ENCODE results near the gene EEF1AKMT1.

EEF1AKMT1 gene

GRCh38 chr13:20772401-20773131 is 1.2 kb downstream of the EEF1AKMT1 start:
- CTCF ChIA-PET: interaction anchor here (0.6 kb wide), 1 partner anchor 16 kb away, joined by 6 read pairs; no protein-coding TSS in a partner anchor
- POLR2A ChIA-PET: interaction anchor here (1.7 kb wide), 1 partner anchor 42 kb away, joined by 4 read pairs; no protein-coding TSS in a partner anchor
- no peak for DNase-seq (ENCODE audit: extremely low spot score)
- TF ChIP-seq ELF4 (IDR thresholded peaks at IDR 0.05) (no peak), FOXA1 (IDR thresholded peaks at IDR 0.05) (no peak), PKNOX1 (IDR thresholded peaks at IDR 0.05) (no peak), LEF1 (IDR thresholded peaks at IDR 0.05; ENCODE audit: borderline replicate concordance) (no peak), BHLHE40 (IDR thresholded peaks at IDR 0.05; ENCODE audit: borderline replicate concordance) (no peak), FOXM1 (IDR thresholded peaks at IDR 0.05; ENCODE audit: borderline replicate concordance) (no peak), FOXK2 (IDR thresholded peaks at IDR 0.05) (no peak), SP1 (IDR thresholded peaks at IDR 0.05) (no peak), NFRKB (IDR thresholded peaks at IDR 0.05) (no peak), HDGF (IDR thresholded peaks at IDR 0.05; ENCODE audit: borderline replicate concordance) (no peak), SUZ12 (IDR thresholded peaks at IDR 0.05) (no peak), CTBP1 (IDR thresholded peaks at IDR 0.05; ENCODE audit: borderline replicate concordance) (no peak), TARDBP (IDR thresholded peaks at IDR 0.05) (no peak), ZNF384 (IDR thresholded peaks at IDR 0.05) (no peak), L3MBTL2 (conservative IDR thresholded peaks at IDR 0.05) (no peak), ARNT (IDR thresholded peaks at IDR 0.05) (no peak)

- TF ChIP-seq TARDBP (IDR thresholded peaks at IDR 0.05): no peak
- CTCF ChIA-PET: no interaction called here
- DNase-seq (ENCODE audit: extremely low spot score): no peak
- POLR2A ChIA-PET: no interaction called here
Observed at GRCh38 chr13:20769834-20770233, 3.9 kb downstream of the EEF1AKMT1 start.

GRCh38 chr13:20769091-20769490 is 4.7 kb downstream of the EEF1AKMT1 start:
- TF ChIP-seq CTBP1 (IDR thresholded peaks at IDR 0.05; ENCODE audit: borderline replicate concordance) (no peak), ELF4 (IDR thresholded peaks at IDR 0.05) (no peak), PKNOX1 (IDR thresholded peaks at IDR 0.05) (no peak), SP1 (IDR thresholded peaks at IDR 0.05) (no peak), TARDBP (IDR thresholded peaks at IDR 0.05) (no peak), BHLHE40 (IDR thresholded peaks at IDR 0.05; ENCODE audit: borderline replicate concordance) (no peak), FOXM1 (IDR thresholded peaks at IDR 0.05; ENCODE audit: borderline replicate concordance) (no peak), LEF1 (IDR thresholded peaks at IDR 0.05; ENCODE audit: borderline replicate concordance) (no peak), FOXK2 (IDR thresholded peaks at IDR 0.05) (no peak), HDGF (IDR thresholded peaks at IDR 0.05; ENCODE audit: borderline replicate concordance) (no peak), ZNF384 (IDR thresholded peaks at IDR 0.05) (no peak), FOXA1 (IDR thresholded peaks at IDR 0.05) (no peak), NFRKB (IDR thresholded peaks at IDR 0.05) (no peak), L3MBTL2 (conservative IDR thresholded peaks at IDR 0.05) (no peak), SUZ12 (IDR thresholded peaks at IDR 0.05) (no peak), ARNT (IDR thresholded peaks at IDR 0.05) (no peak)
- no peak for DNase-seq (ENCODE audit: extremely low spot score)
- CTCF ChIA-PET: no interaction called here
- POLR2A ChIA-PET: no interaction called here

GRCh38 chr13:20767309-20767943 is 6.3 kb downstream of the EEF1AKMT1 start:
- no peak for TF ChIP-seq FOXK2 (IDR thresholded peaks at IDR 0.05)
- no peak for TF ChIP-seq ELF4 (IDR thresholded peaks at IDR 0.05)
- TF ChIP-seq FOXA1 (IDR thresholded peaks at IDR 0.05): no peak
- no peak for TF ChIP-seq PKNOX1 (IDR thresholded peaks at IDR 0.05)
- no peak for TF ChIP-seq TARDBP (IDR thresholded peaks at IDR 0.05)
- no peak for DNase-seq (ENCODE audit: extremely low spot score)
- ChIA-PET CTCF (interaction anchor here (0.6 to 1.1 kb wide), 2 partner anchors 158 to 654 kb away, joined by 3 to 4 read pairs; no protein-coding TSS in a partner anchor), POLR2A (no interaction called here)

- ChIA-PET POLR2A (no interaction called here), CTCF (no interaction called here)
- TF ChIP-seq FOXA1 (IDR thresholded peaks at IDR 0.05): no peak
- TF ChIP-seq SUZ12 (IDR thresholded peaks at IDR 0.05): no peak
- TF ChIP-seq L3MBTL2 (conservative IDR thresholded peaks at IDR 0.05): no peak
- TF ChIP-seq FOXM1 (IDR thresholded peaks at IDR 0.05; ENCODE audit: borderline replicate concordance): no peak
- no peak for TF ChIP-seq FOXK2 (IDR thresholded peaks at IDR 0.05)
- TF ChIP-seq BHLHE40 (IDR thresholded peaks at IDR 0.05; ENCODE audit: borderline replicate concordance): no peak
- no peak for TF ChIP-seq NFRKB (IDR thresholded peaks at IDR 0.05)
- TF ChIP-seq CTBP1 (IDR thresholded peaks at IDR 0.05; ENCODE audit: borderline replicate concordance): no peak
- no peak for DNase-seq (ENCODE audit: extremely low spot score)
Observed at GRCh38 chr13:20760872-20761271, 12.9 kb downstream of the EEF1AKMT1 start.

GRCh38 chr13:20754009-20754408 is 19.8 kb downstream of the EEF1AKMT1 start:
- DNase-seq (ENCODE audit: extremely low spot score): no peak
- CTCF ChIA-PET: no interaction called here
- no peak for TF ChIP-seq BHLHE40 (IDR thresholded peaks at IDR 0.05; ENCODE audit: borderline replicate concordance)
- TF ChIP-seq PKNOX1 (IDR thresholded peaks at IDR 0.05): no peak
- no peak for TF ChIP-seq LEF1 (IDR thresholded peaks at IDR 0.05; ENCODE audit: borderline replicate concordance)
- no peak for TF ChIP-seq HDGF (IDR thresholded peaks at IDR 0.05; ENCODE audit: borderline replicate concordance)
- TF ChIP-seq ZNF384 (IDR thresholded peaks at IDR 0.05): no peak
- no peak for TF ChIP-seq FOXA1 (IDR thresholded peaks at IDR 0.05)
- no peak for TF ChIP-seq L3MBTL2 (conservative IDR thresholded peaks at IDR 0.05)
- TF ChIP-seq ARNT (IDR thresholded peaks at IDR 0.05): no peak
- TF ChIP-seq NFRKB (IDR thresholded peaks at IDR 0.05): no peak
- TF ChIP-seq TARDBP (IDR thresholded peaks at IDR 0.05): no peak
- no peak for TF ChIP-seq SUZ12 (IDR thresholded peaks at IDR 0.05)
- no peak for TF ChIP-seq FOXM1 (IDR thresholded peaks at IDR 0.05; ENCODE audit: borderline replicate concordance)
- TF ChIP-seq SP1 (IDR thresholded peaks at IDR 0.05): no peak
- no peak for TF ChIP-seq ELF4 (IDR thresholded peaks at IDR 0.05)
- TF ChIP-seq CTBP1 (IDR thresholded peaks at IDR 0.05; ENCODE audit: borderline replicate concordance): no peak
- TF ChIP-seq FOXK2 (IDR thresholded peaks at IDR 0.05): no peak
- POLR2A ChIA-PET: no interaction called here
